ENCODE data around the gene ELN.

DNA sequence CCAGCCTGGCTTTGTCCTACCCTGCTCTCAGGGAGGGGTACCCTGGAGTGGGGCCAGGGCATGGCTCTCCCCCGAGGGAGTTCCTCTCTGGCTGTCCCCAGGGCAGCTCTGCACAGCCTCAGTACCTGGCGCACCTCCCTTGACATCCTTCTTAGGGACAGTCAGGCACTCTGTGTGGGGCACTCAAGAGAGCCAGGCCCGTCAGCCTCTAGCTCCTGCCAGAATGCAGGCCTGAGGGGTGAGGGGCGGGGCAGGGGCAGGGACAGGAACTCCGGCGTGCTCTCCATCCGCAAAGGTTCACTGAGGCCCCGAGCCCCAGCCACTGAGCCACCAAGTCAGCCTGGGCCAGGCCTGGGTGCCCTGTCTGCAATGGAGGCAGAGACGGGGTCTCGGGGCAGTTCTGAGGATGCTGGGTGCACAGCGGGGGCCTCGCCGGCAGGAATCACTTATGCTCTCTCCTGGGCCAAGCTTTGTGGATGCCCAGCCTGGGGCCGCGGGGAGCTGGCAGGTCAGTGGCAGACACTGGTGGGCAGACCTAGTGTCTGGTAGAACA lies 65.8 kb downstream of the ELN start:
- TF ChIP-seq CTCF (IDR thresholded peaks at IDR 0.05) (no peak), POLR2A (IDR thresholded peaks at IDR 0.05) (no peak)
